ENCODE data around the gene HDAC4.

Gene HDAC4

GRCh38 chr2:239152239-239152915 is 248.4 kb downstream of the HDAC4 start:
- TF ChIP-seq RAD21 (IDR thresholded peaks at IDR 0.05; ENCODE audit: low read depth) = no peak
- no peak for TF ChIP-seq FOXM1 (IDR thresholded peaks at IDR 0.05; ENCODE audit: borderline replicate concordance, low read depth)
- no peak for TF ChIP-seq CEBPB (IDR thresholded peaks at IDR 0.05)
- TF ChIP-seq TCF12 (IDR thresholded peaks at IDR 0.05; ENCODE audit: low read depth) = no peak
- no peak for TF ChIP-seq EGR1 (IDR thresholded peaks at IDR 0.05)
- TF ChIP-seq EP300 (IDR thresholded peaks at IDR 0.05; ENCODE audit: borderline replicate concordance) = no peak
- TF ChIP-seq USF1 (IDR thresholded peaks at IDR 0.05) = no peak
- TF ChIP-seq NFIC (IDR thresholded peaks at IDR 0.05) = no peak
- TF ChIP-seq YY1 (IDR thresholded peaks at IDR 0.05; ENCODE audit: low read depth) = no peak
- no peak for TF ChIP-seq TAF1 (IDR thresholded peaks at IDR 0.05; ENCODE audit: low read depth)
- no peak for TF ChIP-seq MAX (IDR thresholded peaks at IDR 0.05)
- no peak for TF ChIP-seq CREB1 (IDR thresholded peaks at IDR 0.05; ENCODE audit: low read depth)
- TF ChIP-seq ZBTB7A (IDR thresholded peaks at IDR 0.05; ENCODE audit: low read depth) = no peak
- no peak for TF ChIP-seq REST (IDR thresholded peaks at IDR 0.05; ENCODE audit: low read depth)

GRCh38 chr2:239151201-239152131 is 249.4 kb downstream of the HDAC4 start:
- TF ChIP-seq CEBPB (IDR thresholded peaks at IDR 0.05) = no peak
- TF ChIP-seq REST (IDR thresholded peaks at IDR 0.05; ENCODE audit: low read depth) = no peak
- no peak for TF ChIP-seq TEAD4 (IDR thresholded peaks at IDR 0.05)
- no peak for TF ChIP-seq RAD21 (IDR thresholded peaks at IDR 0.05; ENCODE audit: low read depth)
- no peak for TF ChIP-seq FOXM1 (IDR thresholded peaks at IDR 0.05; ENCODE audit: borderline replicate concordance, low read depth)
- no peak for TF ChIP-seq ZBTB7A (IDR thresholded peaks at IDR 0.05; ENCODE audit: low read depth)
- no peak for TF ChIP-seq EP300 (IDR thresholded peaks at IDR 0.05; ENCODE audit: borderline replicate concordance)
- no peak for TF ChIP-seq TAF1 (IDR thresholded peaks at IDR 0.05; ENCODE audit: low read depth)
- TF ChIP-seq TCF12 (IDR thresholded peaks at IDR 0.05; ENCODE audit: low read depth) = no peak
- TF ChIP-seq MAX (IDR thresholded peaks at IDR 0.05) = no peak
- TF ChIP-seq NFIC (IDR thresholded peaks at IDR 0.05) = no peak
- TF ChIP-seq CREB1 (IDR thresholded peaks at IDR 0.05; ENCODE audit: low read depth) = no peak

GRCh38 chr2:239150125-239151011 is 250.5 kb downstream of the HDAC4 start:
- TF ChIP-seq EP300 (IDR thresholded peaks at IDR 0.05; ENCODE audit: borderline replicate concordance) = no peak
- TF ChIP-seq ZBTB7A (IDR thresholded peaks at IDR 0.05; ENCODE audit: low read depth) = no peak
- TF ChIP-seq NFIC (IDR thresholded peaks at IDR 0.05) = no peak
- TF ChIP-seq USF1 (IDR thresholded peaks at IDR 0.05) = no peak
- no peak for TF ChIP-seq CREB1 (IDR thresholded peaks at IDR 0.05; ENCODE audit: low read depth)
- no peak for TF ChIP-seq EGR1 (IDR thresholded peaks at IDR 0.05)
- TF ChIP-seq RAD21 (IDR thresholded peaks at IDR 0.05; ENCODE audit: low read depth) = no peak
- TF ChIP-seq FOXM1 (IDR thresholded peaks at IDR 0.05; ENCODE audit: borderline replicate concordance, low read depth) = no peak
- TF ChIP-seq TAF1 (IDR thresholded peaks at IDR 0.05; ENCODE audit: low read depth) = no peak
- no peak for TF ChIP-seq REST (IDR thresholded peaks at IDR 0.05; ENCODE audit: low read depth)
- TF ChIP-seq MAX (IDR thresholded peaks at IDR 0.05) = no peak
- no peak for TF ChIP-seq CEBPB (IDR thresholded peaks at IDR 0.05)

Data from Ishikawa (cell line).